Right renal pelvis (tissue), 4 donors: ENCODE data around the gene KCNH8. TPM values are rescaled to one million over a fixed set of nuclear protein-coding genes. Genes with fewer than 3 reads are reported as not detected.
"Not testable (repeated sequence)": the region's sequence is repeated elsewhere in the genome, so short reads cannot be mapped to it uniquely, and the experiment has no call there.

Source experiments
- DNase-seq, 4 donors: peaks; one replicate each; pipeline ENCODE4 v3.0.0-alpha.2; 2013; ENCODE audit warnings: low read depth in 4 of 4, low spot score in 3 of 4, missing footprints in 1 of 4
- polyA plus RNA-seq, 4 donors: library from polyadenylated mRNA; unstranded; fragments of 120-200 nt; gene quantifications; one replicate each; pipeline ENCODE4 v1.2.1, GENCODE V29; 2013; ENCODE audit not compliant: insufficient read length in 4 of 4

Gene KCNH8
- polyA plus RNA-seq, 4 donors, result 0.97 to 1.3 (median 1.0) TPM

DNA sequence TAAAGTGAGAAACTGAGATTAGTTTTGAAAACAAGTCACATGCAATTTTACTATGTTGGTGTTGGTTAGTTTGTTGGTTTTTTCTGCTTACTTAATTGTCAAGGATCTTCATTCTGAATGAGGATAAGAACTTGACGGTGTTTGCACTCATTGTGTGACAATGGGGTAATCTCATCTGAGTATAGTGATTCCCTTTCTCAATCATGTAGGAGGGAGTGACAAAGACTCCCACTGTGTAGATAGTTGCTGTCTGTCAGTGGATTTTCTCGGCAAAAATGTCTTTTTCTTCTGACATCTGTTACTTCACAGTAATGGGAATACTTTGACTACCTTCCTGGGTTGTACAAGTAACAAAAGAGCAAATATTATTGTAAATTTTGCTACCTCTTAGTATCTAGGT lies 23.5 kb downstream of the KCNH8 start:
- no peak for DNase-seq

DNA sequence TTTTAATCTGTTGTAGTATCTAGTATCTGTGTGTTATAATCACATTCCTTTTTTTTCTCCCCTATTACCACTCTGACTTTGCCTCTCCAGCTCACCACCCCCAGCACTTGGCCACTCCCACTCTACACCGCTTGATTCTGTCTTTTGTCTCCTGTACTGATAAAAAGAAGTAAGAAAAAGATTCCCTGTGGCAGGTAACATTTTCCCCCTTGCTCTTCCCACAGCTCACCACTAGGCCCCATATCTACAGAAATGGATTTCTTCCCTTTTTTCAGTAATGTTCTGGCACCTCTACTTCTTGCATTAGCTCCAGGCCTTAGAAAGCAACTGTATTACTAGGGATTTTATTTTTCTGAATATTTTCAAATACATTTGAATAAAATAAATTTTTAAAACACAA lies 25.6 kb downstream of the KCNH8 start:
- DNase-seq, result no peak

DNA sequence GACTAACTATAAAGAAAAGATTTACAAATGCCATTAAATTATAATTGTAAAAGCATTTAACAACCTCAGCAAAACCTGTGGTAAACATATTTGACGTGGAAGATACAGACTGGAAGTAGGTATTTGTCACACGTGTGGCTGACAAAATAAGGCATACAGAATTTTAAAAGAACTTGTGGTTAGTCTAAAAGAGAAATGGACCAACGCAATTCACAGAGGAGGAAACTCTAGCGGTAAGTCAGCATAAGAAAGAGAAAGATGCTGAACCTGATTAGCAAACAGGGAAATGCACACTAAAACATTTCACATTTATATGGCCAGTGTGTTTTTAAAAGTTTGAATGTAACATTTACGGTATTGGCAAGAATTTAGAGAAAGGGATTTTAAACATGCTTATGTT lies 35.3 kb downstream of the KCNH8 start:
- DNase-seq, result no peak

DNA sequence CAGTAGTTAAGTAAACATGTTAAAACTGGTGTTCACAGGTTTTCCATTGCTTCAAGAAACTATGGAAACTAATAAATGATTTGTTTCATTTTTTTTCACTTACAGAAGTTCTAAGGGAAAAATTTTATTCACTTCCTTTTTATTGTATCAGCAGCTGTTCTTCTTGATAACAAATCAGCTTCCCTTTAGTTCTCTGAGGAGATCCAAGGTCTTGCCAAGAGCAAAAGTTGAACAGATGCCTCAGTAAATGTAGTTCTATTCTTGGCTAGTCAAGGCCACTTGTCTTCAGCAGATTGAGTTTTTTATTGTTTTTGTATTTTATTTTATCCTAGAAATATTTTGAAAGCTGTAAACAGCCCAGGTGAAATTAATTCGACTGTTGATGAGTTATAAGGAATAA lies 41.8 kb downstream of the KCNH8 start:
- DNase-seq, result no peak

DNA sequence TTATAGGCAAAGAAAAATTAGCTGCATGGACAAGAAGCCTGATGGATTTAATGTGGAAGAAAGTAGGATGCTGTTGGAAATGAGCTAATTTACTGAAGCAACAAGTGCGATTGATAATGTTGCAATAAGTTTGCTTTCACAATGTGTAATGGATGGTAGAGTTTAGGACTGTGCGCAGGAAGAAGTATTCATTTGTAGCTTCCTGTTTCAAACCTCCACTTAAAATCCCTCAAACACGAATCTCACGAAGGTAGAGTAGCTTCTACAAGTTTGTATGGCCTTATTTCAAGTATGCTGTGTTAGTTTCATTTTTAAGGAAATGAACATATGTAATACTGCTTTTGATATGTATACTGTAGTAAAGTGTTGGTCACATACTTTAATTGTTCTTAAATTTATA lies 42.3 kb downstream of the KCNH8 start:
- no peak for DNase-seq

DNA sequence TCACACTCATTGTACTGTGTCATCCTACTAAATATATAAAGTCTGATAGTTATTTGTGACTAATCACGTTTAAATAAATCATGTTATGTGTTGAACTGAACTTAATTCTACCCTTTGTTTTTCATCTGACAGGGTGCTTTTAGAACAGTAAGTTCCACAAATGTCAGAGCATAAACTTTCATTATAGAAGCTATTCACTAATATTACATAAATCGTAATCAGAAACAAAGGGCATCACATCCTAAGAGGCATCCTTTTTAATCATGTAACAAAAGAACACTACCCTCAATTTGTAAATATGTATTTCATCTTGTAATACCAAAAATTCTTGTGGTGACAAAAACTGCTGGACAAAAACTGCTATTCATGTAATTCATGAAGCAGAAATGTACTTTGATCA lies 50.8 kb downstream of the KCNH8 start:
- DNase-seq, result no peak

DNA sequence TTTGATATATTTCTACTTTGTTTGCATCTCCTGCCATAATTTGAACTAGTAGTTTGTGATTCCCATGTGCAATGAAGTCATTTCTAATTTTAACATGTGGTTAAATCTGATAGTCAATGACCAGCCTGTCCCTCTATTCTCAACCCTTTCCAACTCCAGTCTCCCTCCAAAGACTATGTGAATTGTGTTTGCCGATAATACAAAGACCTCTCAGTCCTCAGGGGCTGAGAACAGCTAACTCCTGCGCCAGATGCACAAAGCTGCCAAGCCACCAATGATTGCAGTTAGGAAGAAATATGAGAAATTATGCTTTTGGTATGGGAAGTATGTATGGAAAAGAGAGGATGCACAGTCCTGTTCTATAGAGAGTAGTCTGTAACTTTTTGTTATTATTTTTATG lies 54.0 kb downstream of the KCNH8 start:
- no peak for DNase-seq

DNA sequence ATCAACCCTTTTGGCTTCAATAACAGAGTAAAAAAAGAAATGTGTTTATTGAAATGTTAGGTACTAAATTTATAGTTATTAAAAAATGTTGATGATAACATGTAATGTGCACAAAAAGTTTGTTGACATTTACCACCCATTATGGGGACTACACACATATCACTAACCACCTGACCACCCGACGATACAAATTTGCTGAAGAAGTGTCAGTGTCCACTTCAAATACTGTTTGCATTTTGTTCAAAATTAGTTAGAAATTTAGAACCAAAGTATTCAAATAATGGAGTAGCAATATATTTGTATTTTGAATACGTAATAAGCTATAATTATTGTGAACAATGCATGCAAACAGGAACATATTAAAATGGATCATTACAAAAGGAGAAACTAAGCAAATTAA lies 54.4 kb downstream of the KCNH8 start:
- DNase-seq, result no peak

DNA sequence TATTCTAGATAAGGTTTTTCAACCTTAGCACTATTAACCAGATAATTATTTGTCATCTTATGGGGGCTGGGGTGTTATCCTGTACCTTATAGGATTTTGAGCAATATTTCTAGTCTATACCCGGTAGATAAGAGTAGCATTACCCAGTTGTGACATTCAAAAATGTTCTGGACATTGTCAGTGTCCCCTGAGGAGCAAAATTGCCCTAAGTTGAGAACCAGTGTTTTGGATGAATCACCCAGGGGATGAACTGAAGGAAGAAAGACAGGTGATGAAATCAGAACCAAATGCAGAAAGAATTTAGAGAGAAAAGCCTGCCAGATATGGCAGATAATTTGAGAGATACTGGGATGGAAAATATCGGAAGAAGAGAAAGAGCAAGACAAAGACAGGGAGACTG lies 58.2 kb downstream of the KCNH8 start:
- DNase-seq, result no peak

DNA sequence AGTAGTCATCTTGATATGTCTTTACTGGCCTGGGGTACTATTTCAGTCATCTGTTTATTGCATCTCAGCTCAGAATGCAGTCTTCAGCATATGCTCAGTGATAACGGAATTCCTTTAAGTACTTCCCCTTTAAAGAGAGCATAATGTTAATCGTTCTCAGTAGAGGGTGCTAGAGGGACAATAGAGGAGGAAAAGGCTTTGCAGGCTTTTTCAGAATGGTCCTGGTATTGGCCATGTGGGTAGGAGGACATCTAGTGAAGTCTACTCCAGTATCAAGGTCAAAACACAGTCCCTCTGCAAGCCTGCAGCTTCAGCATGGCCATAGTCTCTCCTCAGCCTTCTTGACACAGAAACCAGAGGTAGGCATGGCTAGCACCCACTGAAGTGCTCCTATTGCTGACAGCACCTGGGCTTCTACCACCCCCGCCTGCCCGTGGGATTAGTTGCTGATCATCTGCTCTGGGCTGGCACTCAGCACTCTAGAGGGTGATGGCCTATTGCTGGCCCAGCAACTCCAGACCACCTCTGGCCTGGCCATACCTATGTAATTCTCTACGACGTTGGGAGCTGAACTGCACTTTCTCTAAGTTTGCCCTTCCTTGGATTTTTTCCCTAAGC lies 65.4 kb downstream of the KCNH8 start:
- no peak for DNase-seq

DNA sequence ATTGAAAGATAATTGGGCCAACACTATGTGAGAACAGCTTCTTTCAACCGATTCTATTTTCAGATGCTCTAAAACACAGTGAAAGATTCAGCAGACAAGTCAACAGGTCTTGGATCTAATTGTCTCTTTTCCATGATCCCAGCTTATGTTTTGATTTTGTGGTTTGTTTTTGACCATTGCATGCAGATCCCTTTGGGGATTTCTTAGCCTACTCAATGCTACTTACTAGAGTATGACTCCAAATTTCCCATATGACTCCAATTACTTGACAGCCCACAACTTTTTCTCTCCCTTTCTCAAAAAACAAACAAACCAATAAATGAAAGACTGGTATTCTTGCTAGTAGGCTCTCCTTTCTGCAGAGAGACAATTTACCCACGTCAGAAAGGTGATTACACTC lies 67.1 kb downstream of the KCNH8 start:
- no peak for DNase-seq

DNA sequence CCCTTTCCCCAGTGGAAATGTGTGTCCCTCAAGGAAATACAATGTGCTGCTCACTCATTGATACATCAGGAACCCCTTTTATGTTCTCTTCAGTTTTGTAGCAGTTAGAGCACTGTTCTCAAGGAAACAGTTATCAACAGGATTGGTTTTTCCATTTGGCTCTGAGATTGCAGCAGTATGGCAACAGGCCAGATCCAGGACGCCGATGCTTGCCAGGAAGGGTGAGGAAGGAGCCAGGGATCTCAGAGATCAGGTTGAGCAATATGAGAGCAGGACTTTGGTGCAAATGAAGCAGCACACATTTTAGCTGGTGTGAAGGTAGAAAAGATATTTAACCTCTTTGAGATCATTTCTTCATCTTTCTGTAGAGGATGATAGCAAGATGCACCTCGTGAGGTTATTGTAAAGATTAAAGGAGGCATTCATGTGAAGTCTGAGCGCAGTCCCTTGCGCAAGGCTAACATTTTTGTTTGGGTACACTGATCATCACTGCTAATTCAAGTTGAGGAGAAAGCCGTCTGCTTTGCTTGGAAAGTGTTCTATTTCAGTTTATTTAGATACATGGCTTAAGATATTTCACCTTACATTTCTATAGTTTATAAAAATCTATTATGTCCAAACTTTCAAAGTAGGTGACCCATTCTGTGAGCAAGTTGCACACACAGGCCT lies 68.5 kb downstream of the KCNH8 start:
- no peak for DNase-seq

DNA sequence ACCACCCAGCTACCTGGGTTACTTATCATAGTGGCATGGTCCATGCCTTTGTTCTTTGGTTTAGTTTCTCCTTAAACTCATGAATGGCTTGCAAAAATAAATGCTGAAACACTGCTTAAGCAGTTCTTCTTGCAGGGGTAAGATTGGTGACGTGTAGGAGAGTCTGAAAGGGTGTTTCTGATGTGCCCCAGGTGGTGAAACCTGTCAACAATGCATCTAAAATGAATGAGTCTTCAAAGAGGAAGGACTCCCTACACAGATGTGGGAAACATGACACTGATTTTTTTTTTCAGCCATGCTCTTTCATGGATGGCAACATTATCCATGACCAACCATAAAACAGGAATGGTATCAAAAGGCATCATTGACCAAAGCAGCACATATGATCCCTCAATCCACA lies 72.0 kb downstream of the KCNH8 start:
- DNase-seq, result peak in 2 of 4 donors; percentile 7 to 10

DNA sequence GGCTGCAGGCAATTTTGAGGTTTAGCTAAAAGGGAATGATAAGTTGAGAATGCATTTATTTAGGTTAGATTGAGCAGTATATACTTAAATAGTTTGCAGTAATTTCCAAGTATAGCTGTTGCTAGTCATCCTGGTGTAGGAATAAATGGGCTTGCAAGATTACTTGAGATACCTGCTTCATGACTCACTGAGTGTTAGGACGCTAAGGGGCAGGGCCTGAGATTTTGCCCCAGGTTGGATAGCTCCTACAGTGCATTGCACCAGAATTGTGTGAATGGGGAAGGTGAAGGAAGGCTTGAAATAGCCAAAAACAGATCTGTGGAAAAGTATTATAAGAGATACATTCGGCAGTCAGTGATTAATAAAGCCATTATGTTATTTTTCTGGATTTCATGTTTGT lies 72.8 kb downstream of the KCNH8 start:
- no peak for DNase-seq

DNA sequence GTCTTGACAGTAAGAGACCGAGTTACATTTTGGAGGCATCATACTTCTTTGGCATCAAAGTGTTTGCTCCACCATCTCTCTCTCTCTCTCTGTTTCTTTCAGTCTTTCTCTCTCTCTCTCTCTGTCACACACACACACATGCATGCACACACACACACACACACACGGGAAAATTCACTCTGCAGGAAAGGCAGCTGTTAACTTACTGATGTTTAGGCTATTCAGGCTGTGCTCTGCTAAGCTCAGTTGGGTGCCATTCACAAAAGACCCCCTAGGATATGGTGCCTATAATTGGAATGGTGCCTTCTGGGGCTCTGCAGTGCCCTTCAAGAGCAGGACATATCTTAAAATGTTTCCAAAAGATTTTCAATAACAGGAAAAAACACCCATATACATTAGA lies 78.2 kb downstream of the KCNH8 start:
- no peak for DNase-seq

DNA sequence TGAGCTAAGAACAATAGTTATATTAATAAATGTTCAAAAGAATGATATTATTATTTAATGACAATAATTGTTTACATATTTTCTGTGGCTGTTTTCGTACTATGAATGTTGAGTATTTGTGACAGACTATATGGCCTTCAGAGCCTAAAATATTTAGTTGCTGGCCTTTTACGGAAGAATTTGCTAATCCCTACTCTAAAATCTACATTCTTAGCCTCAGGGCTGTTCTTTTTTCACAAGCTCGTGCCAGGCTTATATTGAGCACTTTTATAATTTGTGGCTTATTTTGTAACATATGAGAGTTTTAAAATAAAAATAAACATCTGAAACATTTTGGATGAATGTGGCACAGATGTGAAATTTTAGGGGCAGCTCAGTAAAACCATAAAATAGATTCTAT lies 79.9 kb downstream of the KCNH8 start:
- no peak for DNase-seq

DNA sequence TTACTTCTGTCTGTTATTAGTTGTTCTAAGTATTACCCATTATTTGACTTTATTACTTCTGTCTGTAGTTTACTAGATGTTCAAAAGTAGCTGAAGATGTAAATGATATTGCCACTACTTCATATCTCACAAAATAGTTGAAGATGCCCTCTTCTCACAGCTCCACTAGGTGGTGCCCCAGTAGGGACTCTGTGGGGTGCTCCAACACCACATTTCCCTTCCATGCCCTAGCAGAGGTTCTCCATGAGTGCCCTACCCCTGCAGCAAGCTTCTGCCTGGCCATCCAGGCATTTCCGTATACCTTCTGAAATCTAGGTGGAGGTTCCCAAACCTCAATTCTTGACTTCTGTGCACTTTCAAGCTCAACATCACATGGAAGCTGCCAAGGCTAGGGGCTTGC lies 80.8 kb downstream of the KCNH8 start:
- no peak for DNase-seq

DNA sequence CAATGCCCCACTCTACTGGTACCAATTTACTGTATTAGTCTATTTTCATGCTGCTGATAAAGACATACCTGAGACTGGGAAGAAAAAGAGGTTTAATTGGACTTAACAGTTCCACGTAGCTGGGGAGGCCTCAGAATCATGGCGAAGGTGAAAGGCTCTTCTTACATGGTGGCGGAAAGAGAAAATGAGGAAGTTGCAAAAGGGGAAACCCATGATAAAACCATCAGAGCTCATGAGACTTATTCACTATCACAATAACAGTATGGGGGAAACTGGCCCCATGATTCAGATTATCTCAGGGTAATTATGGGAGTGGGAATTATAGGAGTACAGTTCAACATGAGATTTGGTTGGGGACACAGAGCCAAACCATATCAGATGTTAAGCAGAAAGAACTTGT lies 81.6 kb downstream of the KCNH8 start:
- not testable (repeated sequence) for DNase-seq

DNA sequence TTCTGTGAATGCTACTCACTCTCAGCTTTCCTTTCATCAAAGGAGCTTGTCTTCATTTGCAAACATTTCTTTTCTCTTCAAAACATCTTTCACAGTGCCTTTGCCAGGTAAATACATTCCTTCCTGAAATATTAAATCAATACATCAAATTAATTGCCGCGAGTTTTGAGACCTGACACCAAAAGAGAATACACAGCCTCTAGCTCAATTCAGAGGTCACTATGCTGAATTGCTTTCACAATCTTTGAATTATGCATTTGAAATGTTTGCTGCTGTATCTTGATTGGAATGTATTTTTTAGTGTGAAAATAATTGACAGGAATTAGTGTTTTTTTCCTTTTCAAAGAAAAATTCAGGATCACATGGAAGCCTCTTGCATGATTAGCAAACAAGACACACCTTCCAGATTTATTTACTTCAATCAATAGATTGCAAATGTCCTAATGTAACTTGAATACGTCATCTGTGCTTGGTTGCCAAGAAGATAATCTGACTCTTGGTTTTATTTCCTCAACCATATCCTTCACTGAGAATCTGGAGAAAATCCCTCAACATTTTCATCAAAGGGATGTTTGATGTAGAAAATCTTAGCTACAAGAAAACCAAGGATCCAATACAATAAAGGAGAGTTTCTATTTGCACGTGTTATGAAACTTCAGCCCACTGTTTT lies 83.6 kb downstream of the KCNH8 start:
- DNase-seq, result no peak

DNA sequence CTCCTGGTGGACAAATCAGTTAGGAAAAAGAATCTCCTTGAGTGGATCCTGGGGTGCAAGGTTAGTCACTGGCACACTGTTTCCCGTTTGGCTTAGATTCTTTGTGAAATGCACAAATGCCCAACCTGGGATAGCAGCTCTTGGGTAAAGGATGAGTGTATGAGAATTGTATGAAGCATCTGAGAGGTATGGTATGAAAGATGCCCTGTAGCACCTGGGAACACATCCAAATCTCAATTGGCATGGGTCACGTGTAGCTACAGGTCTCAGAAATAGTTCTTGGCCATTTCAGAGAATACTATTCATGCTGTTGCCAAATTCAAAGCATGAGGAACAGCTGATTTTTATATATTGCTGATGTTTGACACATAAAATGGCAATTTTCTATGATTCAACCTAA lies 84.3 kb downstream of the KCNH8 start:
- DNase-seq, result no peak

DNA sequence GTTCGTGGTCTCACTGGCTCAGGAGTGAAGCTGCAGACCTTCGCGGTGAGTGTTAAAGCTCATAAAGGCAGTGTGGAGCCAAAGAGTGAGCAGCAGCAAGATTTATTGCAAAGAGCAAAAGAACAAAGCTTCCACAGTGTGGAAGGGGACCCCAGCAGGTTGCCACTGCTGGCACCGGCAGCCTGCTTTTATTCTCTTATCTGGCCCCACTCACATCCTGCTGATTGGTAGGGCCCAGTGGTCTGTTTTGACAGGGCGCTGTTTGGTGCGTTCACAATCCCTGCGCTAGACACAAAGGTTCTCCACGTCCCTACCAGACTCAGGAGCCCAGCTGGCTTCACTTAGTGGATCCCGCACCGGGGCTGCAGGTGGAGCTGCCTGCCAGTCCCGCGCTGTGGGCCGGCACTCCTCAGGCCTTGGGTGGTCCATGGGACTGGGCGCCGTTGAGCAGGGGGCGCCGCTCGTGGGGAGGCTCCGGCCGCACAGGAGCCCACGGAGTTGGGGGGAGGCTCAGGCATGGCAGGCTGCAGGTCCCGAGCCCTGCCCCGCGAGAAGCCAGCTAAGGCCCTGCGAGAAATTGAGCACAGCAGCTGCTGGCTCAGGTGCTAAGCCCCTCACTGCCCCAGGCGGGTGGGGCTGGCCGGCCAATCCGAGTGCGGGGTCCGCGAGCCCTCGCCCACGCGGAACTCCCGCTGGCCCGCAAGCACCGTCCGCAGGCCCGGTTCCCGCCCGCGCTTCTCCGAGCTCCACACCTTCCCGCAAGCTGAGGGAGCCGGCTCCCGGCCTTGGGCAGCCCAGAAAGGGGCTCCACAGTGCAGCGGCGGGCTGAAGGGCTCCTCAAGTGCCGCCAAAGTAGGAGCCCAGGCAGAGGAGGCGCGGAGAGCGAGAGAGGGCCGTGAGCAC lies 85.8 kb downstream of the KCNH8 start:
- DNase-seq, result not testable (repeated sequence)
